ENCODE data around the gene L1TD1.

GRCh38 chr1:62238507-62238906 lies 43.9 kb downstream of the L1TD1 start:
- TF ChIP-seq POLR2A (IDR thresholded peaks at IDR 0.05): no peak
- TF ChIP-seq CTCF (IDR thresholded peaks at IDR 0.05): no peak

Measured in Peyer's patch (tissue), 4 donors.